Measurements from ENCODE around the gene GGTA1.
A peak's percentile ranks its signal among the peaks of the same experiment; 100 is the strongest.
"Not testable (repeated sequence)": the region's sequence is repeated elsewhere in the genome, so short reads cannot be mapped to it uniquely, and the experiment has no call there.

Gene GGTA1

GRCh38 chr9:121484651-121485446 is 14.8 kb downstream of the GGTA1 start:
- DNase-seq (no peak), ATAC-seq (no peak)
- no peak overlapping the region for H3K4me3 Mint-ChIP-seq

GRCh38 chr9:121483473-121484031 is 16.1 kb downstream of the GGTA1 start:
- Mint-ChIP-seq H3K27ac (no peak overlapping the region), H3K4me3 (no peak overlapping the region)

More at GRCh38 chr9:121484651-121485446, 14.8 kb downstream of the GGTA1 start:
- Mint-ChIP-seq H3K27me3 (no peaks in the 10 kb centered on the region), H3K27ac (no peak overlapping the region), H3K4me1 (peaks cover 15% of the 10 kb centered on the region), H3K9me3 (no peaks in the 10 kb centered on the region)

GRCh38 chr9:121483049-121483448 is 16.6 kb downstream of the GGTA1 start:
- no peak for ATAC-seq
- Mint-ChIP-seq H3K27me3 (no peaks in the 10 kb centered on the region), H3K9me3 (no peaks in the 10 kb centered on the region), H3K4me1 (peaks cover 8% of the 10 kb centered on the region), H3K4me3 (no peak overlapping the region), H3K27ac (no peak overlapping the region)
- no peak for DNase-seq

More at GRCh38 chr9:121483473-121484031, 16.1 kb downstream of the GGTA1 start:
- Mint-ChIP-seq H3K4me1 (peaks cover 8% of the 10 kb centered on the region), H3K27me3 (no peaks in the 10 kb centered on the region), H3K9me3 (no peaks in the 10 kb centered on the region)
- DNase-seq, result no peak
- ATAC-seq, result no peak

DNA sequence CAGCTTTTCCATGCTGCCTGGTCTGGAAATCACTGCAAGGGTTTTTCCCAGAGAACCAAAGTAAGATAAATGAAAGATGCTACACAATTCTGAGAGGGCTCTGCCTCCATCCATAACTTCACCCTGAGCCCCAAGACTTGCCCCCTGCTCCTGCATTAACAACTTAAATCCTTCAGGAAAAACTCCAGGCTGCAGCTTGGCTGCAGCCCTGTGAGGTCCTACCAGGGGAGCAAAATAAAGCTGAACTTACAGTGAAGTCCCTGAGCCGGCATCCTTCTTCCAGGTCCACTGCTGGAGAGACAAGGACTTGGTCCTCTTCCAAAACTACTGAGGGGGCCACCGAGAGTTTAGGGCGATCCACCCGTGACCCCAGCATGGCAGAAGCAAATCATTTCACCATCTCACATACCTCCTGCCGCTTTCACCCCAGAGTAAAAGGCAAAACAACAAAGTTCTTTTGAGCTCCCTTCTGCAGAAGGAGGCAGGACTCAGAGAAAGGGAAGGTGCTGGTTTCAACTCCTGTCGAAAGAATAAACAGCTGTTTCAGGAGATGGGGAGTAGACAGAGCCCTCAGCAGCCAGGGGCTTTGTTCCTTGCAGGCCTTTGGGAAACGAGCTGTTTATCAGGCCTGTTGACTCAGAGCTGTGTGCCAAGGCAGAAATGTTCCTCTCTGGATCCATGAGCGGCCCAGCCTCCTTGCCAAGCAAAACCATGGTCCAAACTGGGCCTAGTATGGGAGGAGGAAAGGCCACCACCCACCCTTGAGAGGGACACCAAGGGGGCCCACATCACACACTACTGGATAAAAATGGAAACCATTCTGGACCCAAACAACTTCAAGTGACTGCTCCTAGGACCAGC is 20.6 kb downstream of the GGTA1 start:
- no peaks in the 10 kb centered on the region for H3K9me3 Mint-ChIP-seq
- peak overlapping the region in 1 of 2 donors; percentile 6 for H3K27ac Mint-ChIP-seq
- H3K4me1 Mint-ChIP-seq, result no peaks in the 10 kb centered on the region
- ATAC-seq (no peak), DNase-seq (no peak)
- H3K27me3 Mint-ChIP-seq, result no peaks in the 10 kb centered on the region
- no peak overlapping the region for H3K4me3 Mint-ChIP-seq

- H3K4me3 Mint-ChIP-seq, result no peak overlapping the region
- H3K27me3 Mint-ChIP-seq, result no peaks in the 10 kb centered on the region
- H3K9me3 Mint-ChIP-seq, result no peaks in the 10 kb centered on the region
- peak overlapping the region in 1 of 2 donors; percentile 24 for H3K27ac Mint-ChIP-seq
- ATAC-seq, result no peak
- H3K4me1 Mint-ChIP-seq, result no peaks in the 10 kb centered on the region
- DNase-seq, result no peak
Measured at GRCh38 chr9:121476156-121476555, 23.5 kb downstream of the GGTA1 start.

DNA sequence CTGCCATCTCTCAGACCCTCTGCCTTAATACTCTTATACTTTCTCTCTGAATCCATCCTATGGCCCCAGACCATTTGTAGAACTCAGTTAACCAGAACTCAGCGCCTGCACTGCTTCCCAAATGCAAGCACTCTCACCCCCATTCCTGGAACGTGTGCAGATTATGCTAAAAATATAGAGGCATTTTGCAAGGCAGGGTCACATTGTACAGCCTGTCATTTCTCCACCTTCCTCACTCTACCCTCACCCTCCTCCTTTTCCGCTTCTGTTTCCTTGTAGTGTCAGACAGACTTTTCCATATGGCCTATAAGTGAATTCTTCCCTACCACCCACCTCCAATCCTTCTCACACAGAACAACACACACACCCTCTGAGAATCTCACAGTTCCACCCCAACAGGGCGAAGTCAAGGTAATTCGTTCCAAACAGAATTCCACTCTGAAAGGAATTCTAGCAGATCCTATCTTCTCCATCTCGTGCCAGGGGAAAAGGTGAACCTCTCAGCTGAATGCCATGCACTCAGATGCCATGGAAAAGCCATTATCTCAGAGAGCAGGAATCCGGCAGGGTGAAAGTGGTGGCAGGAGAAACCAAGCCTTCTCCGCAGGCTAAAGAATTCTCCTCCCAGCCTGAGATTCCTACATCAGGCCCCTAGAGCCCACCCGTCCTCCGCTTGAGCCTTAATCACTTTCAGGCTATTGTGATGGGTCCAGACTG is 25.3 kb downstream of the GGTA1 start:
- Mint-ChIP-seq H3K9me3 (no peaks in the 10 kb centered on the region), H3K27ac (no peak overlapping the region), H3K4me3 (no peak overlapping the region), H3K4me1 (no peaks in the 10 kb centered on the region), H3K27me3 (peaks cover 7% of the 10 kb centered on the region)
- DNase-seq, result no peak
- ATAC-seq, result no peak

DNA sequence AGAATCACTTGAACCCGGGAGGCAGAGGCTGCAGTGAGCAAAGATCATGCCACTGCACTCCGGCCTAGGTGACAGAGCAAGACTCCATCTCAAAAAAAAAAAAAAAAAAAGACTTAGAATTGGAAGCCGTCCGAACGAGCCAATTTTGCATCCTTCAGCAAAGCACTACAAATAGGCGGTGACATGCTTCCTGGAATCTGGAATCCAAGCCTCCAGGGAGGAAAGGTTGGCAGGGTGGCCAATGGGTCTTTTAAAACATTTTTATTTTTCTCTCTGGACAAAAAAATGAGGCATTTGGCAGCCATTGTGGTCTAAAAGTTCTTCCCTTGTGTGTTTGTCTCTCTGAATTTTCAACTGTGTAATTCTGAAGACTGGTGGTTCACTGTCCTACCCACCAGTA is 26.4 kb downstream of the GGTA1 start:
- no peak for ATAC-seq
- H3K4me1 Mint-ChIP-seq, result no peaks in the 10 kb centered on the region
- DNase-seq, result no peak
- no peak overlapping the region for H3K4me3 Mint-ChIP-seq
- H3K27ac Mint-ChIP-seq, result no peak overlapping the region
- H3K27me3 Mint-ChIP-seq, result peaks cover 16% of the 10 kb centered on the region
- no peaks in the 10 kb centered on the region for H3K9me3 Mint-ChIP-seq

GRCh38 chr9:121472446-121472845 is 27.2 kb downstream of the GGTA1 start:
- Mint-ChIP-seq H3K4me3 (no peak overlapping the region), H3K27ac (no peak overlapping the region), H3K9me3 (no peaks in the 10 kb centered on the region), H3K4me1 (no peaks in the 10 kb centered on the region), H3K27me3 (peaks cover 16% of the 10 kb centered on the region)
- DNase-seq, result no peak
- ATAC-seq, result no peak

- DNase-seq, result no peak
- ATAC-seq, result no peak
- Mint-ChIP-seq H3K9me3 (no peaks in the 10 kb centered on the region), H3K4me1 (peaks cover 9% of the 10 kb centered on the region), H3K27me3 (peaks cover 16% of the 10 kb centered on the region), H3K27ac (no peak overlapping the region), H3K4me3 (no peak overlapping the region)
Measured at GRCh38 chr9:121466142-121466541, 33.5 kb downstream of the GGTA1 start.

GRCh38 chr9:121464968-121465367 is 34.7 kb downstream of the GGTA1 start:
- no peak overlapping the region for H3K27ac Mint-ChIP-seq

DNA sequence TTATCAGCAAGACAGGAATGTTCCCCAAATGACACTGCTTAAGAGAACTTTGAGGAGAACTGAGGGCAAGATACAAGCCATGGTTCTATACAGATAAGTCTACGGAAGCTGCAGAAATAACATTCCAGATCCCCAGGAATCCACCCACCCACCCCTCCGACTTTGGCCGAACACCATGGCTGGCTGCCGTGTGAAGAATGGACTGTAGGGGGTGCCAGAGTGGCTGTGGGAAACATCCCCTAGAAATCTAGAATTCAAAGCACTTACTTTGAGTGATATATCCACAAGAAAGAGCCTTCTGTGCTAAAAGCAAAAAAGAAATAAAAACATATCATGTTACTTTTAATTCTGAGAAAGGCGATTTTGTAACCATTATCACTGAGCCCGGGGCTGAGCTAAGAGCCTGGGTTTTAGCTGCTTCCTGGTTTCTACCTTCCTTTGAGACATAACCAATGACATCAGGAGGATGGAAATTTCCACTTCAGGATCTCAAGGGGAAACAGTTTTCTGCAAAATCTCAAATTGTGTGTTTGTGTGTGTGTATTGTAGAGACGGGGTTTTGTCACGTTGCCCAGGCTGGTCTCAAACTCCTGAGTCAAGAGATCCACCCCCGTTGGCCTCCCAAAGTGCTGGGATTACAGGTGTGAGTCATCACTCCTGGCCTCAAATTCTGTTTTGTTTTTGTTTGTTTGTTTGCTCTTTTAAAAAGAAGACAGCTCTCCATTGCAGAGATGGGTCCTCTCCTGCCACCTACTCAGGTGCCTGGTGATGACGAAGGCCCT is 36.4 kb downstream of the GGTA1 start:
- peaks cover 20% of the 10 kb centered on the region for H3K27me3 Mint-ChIP-seq
- ATAC-seq, result peak; percentile 43
- no peak overlapping the region for H3K4me3 Mint-ChIP-seq
- DNase-seq, result peak; percentile 20 to 25
- no peak overlapping the region for H3K27ac Mint-ChIP-seq
- no peaks in the 10 kb centered on the region for H3K9me3 Mint-ChIP-seq
- H3K4me1 Mint-ChIP-seq, result peaks cover 9% of the 10 kb centered on the region

More at GRCh38 chr9:121464968-121465367, 34.7 kb downstream of the GGTA1 start:
- Mint-ChIP-seq H3K9me3 (no peaks in the 10 kb centered on the region), H3K4me3 (no peak overlapping the region), H3K4me1 (peaks cover 9% of the 10 kb centered on the region), H3K27me3 (peaks cover 20% of the 10 kb centered on the region)
- ATAC-seq (no peak), DNase-seq (no peak)

DNA sequence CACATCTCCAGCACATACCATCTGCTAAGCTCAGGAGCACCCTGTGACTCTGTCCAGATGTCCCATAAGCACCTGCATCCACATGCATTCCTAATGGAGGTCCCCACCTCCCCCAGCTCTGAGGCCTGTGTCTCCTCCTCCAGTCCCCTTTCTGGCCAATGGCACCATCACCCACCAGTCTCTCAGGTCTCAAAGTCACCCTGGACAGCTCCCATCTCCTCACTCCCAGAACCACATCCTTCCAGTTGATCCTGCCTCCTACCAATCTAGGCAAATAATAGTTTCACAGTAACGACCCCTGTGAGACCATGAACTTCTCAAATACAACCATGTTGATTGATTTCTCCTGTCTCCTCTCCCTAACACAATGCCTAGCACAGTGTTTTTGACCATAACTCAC is 40.1 kb downstream of the GGTA1 start:
- Mint-ChIP-seq H3K9me3 (no peaks in the 10 kb centered on the region), H3K27ac (no peak overlapping the region), H3K4me3 (no peak overlapping the region), H3K27me3 (peaks cover 35% of the 10 kb centered on the region), H3K4me1 (peaks cover 32% of the 10 kb centered on the region)
- no peak for DNase-seq
- ATAC-seq, result no peak

DNA sequence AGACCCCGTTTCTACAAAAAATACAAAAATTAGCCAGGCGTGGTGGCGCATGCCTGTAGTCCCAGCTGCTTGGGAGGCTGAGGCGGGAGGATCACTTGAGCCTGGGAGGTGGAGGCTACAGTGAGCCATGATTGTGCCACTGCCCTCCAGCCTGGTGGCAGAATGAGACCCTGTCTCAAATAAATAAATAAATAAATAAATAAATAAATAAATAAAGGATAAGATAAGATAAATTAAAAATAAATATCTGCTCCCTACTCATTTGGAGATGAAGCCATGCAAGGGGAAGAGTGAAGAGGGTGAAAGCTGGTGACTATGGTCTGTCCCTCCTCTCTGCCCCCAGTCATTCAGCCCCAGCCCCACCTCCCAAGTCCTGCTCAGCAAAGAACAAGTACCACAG is 41.2 kb downstream of the GGTA1 start:
- not testable (repeated sequence) for ATAC-seq, H3K27ac Mint-ChIP-seq, H3K9me3 Mint-ChIP-seq, H3K4me3 Mint-ChIP-seq, DNase-seq
- Mint-ChIP-seq H3K4me1 (peaks cover 43% of the 10 kb centered on the region), H3K27me3 (peaks cover 46% of the 10 kb centered on the region)

GRCh38 chr9:121455527-121456239 is 44.0 kb downstream of the GGTA1 start:
- peak; percentile 94 for ATAC-seq
- Mint-ChIP-seq H3K9me3 (no peaks in the 10 kb centered on the region), H3K4me1 (peaks cover 46% of the 10 kb centered on the region), H3K27me3 (peaks cover 57% of the 10 kb centered on the region), H3K4me3 (peak overlapping the region; percentile 5 to 56), H3K27ac (no peak overlapping the region)
- DNase-seq, result peak; percentile 45 to 62
